Right atrium auricular region (tissue), 2 donors: Measurements from ENCODE around the gene PRR20G. TPM values are rescaled to one million over a fixed set of nuclear protein-coding genes. Genes with fewer than 3 reads are reported as not detected.

Experiments
- DNase-seq: peaks from one replicate; pipeline ENCODE4 v3.0.0-alpha.2; 2019; ENCODE audit warnings: low spot score
- H3K27ac ChIP-seq, 2 donors: fragments of 200-600 bp; sonication (generic); 1 replicate in 1 of 2; 2 replicates in 1 of 2; pipeline ENCODE4 v1.5.1; 2016 to 2019
- H3K27me3 ChIP-seq, 2 donors: fragments of 200-600 bp; sonication (generic); one replicate each; pipeline versions ENCODE4 v1.5.1 to v1.6.0; 2017 to 2019
- H3K36me3 ChIP-seq: fragments of 200-600 bp; sonication (generic); one replicate; pipeline ENCODE4 v1.5.1; 2016
- H3K4me1 ChIP-seq, 2 donors: fragments of 200-600 bp; sonication (generic); one replicate each; pipeline versions ENCODE4 v1.5.1 to v1.6.0; 2017 to 2019
- H3K4me3 ChIP-seq, 2 donors: fragments of 200-600 bp; sonication (generic); 1 replicate in 1 of 2; 2 replicates in 1 of 2; pipeline ENCODE4 v1.5.1; 2017 to 2019; ENCODE audit warnings: mild to moderate bottlenecking in 1 of 2, moderate library complexity in 1 of 2
- H3K9me3 ChIP-seq, 2 donors: fragments of 200-600 bp; sonication (generic); one replicate each; pipeline ENCODE4 v1.5.1; 2019
- CTCF ChIP-seq, 2 donors: fragments of 200-600 bp; sonication (generic); IDR thresholded peaks; one replicate each; pipeline ENCODE4 v1.5.1; 2019; ENCODE audit warnings: antibody characterized with exemption in 2 of 2
- total RNA-seq, 2 donors: library from RNA; depleted of rRNA; stranded (reverse); fragments of >200 nt; gene quantifications; one replicate each; pipeline ENCODE4 v1.1.0, GENCODE V29; 2016

Gene PRR20G
- total RNA-seq, 2 donors from 2014 or later: not detected

GRCh38 chr3:127275287-127275781 lies 12.5 kb downstream of the PRR20G start:
- no peaks in the 10 kb centered on the region for H3K4me1 ChIP-seq
- H3K36me3 ChIP-seq: no peaks in the 10 kb centered on the region
- no peak for TF ChIP-seq CTCF (IDR thresholded peaks at IDR 0.05)
- DNase-seq: no peak
- H3K27me3 ChIP-seq: no peaks in the 10 kb centered on the region
- no peak overlapping the region for H3K27ac ChIP-seq
- no peaks in the 10 kb centered on the region for H3K9me3 ChIP-seq
- H3K4me3 ChIP-seq: no peak overlapping the region

- Histone ChIP-seq H3K4me1 (no peaks in the 10 kb centered on the region), H3K36me3 (no peaks in the 10 kb centered on the region), H3K4me3 (no peak overlapping the region), H3K27ac (no peak overlapping the region), H3K9me3 (peaks cover 0 to 8% of the 10 kb centered on the region in 2 donors), H3K27me3 (no peaks in the 10 kb centered on the region)
- peak; percentile 36 for DNase-seq
- TF ChIP-seq CTCF (IDR thresholded peaks at IDR 0.05): no peak
These were observed 13.6 kb downstream of the PRR20G start for GRCh38 chr3:127274200-127274760.

GRCh38 chr3:127273206-127273605 lies 14.6 kb downstream of the PRR20G start:
- no peak overlapping the region for H3K4me3 ChIP-seq
- no peak overlapping the region for H3K27ac ChIP-seq
- no peak for TF ChIP-seq CTCF (IDR thresholded peaks at IDR 0.05)
- peak; percentile 43 for DNase-seq
- H3K4me1 ChIP-seq: no peaks in the 10 kb centered on the region
- H3K36me3 ChIP-seq: no peaks in the 10 kb centered on the region
- peaks cover 0 to 19% of the 10 kb centered on the region in 2 donors for H3K9me3 ChIP-seq
- no peaks in the 10 kb centered on the region for H3K27me3 ChIP-seq

GRCh38 chr3:127266186-127266585 lies 21.7 kb downstream of the PRR20G start:
- no peak for TF ChIP-seq CTCF (IDR thresholded peaks at IDR 0.05)
- H3K36me3 ChIP-seq: no peaks in the 10 kb centered on the region
- no peak overlapping the region for H3K27ac ChIP-seq
- no peak overlapping the region for H3K4me3 ChIP-seq
- peak; percentile 9 for DNase-seq
- H3K27me3 ChIP-seq: no peaks in the 10 kb centered on the region
- H3K9me3 ChIP-seq: peaks cover 0 to 22% of the 10 kb centered on the region in 2 donors
- H3K4me1 ChIP-seq: no peaks in the 10 kb centered on the region

- H3K27ac ChIP-seq: no peak overlapping the region
- no peaks in the 10 kb centered on the region for H3K4me1 ChIP-seq
- DNase-seq: peak; percentile 32
- H3K4me3 ChIP-seq: no peak overlapping the region
- no peaks in the 10 kb centered on the region for H3K27me3 ChIP-seq
- TF ChIP-seq CTCF (IDR thresholded peaks at IDR 0.05): no peak
- H3K36me3 ChIP-seq: no peaks in the 10 kb centered on the region
- peaks cover 0 to 22% of the 10 kb centered on the region in 2 donors for H3K9me3 ChIP-seq
These were observed 22.3 kb downstream of the PRR20G start for GRCh38 chr3:127265581-127265981.
